GM08714 (cell line): Measurements from ENCODE around the gene RAB1B.
"Not testable (repeated sequence)": the region's sequence is repeated elsewhere in the genome, so short reads cannot be mapped to it uniquely, and the experiment has no call there.

Experiments
- H3K4me3 ChIP-seq: fragments of 200-500 bp; sonication (Bioruptor generic); 2 replicates; pipeline ENCODE4 v1.5.1; 2014; ENCODE audit warnings: mild to moderate bottlenecking, low read length, inconsistent platforms
- ZNF274 ChIP-seq: IDR thresholded peaks from 2 replicates; pipeline ENCODE4 v1.6.1; 2012; ENCODE audit warnings: mild to moderate bottlenecking, low read depth, low read length

RAB1B gene

DNA sequence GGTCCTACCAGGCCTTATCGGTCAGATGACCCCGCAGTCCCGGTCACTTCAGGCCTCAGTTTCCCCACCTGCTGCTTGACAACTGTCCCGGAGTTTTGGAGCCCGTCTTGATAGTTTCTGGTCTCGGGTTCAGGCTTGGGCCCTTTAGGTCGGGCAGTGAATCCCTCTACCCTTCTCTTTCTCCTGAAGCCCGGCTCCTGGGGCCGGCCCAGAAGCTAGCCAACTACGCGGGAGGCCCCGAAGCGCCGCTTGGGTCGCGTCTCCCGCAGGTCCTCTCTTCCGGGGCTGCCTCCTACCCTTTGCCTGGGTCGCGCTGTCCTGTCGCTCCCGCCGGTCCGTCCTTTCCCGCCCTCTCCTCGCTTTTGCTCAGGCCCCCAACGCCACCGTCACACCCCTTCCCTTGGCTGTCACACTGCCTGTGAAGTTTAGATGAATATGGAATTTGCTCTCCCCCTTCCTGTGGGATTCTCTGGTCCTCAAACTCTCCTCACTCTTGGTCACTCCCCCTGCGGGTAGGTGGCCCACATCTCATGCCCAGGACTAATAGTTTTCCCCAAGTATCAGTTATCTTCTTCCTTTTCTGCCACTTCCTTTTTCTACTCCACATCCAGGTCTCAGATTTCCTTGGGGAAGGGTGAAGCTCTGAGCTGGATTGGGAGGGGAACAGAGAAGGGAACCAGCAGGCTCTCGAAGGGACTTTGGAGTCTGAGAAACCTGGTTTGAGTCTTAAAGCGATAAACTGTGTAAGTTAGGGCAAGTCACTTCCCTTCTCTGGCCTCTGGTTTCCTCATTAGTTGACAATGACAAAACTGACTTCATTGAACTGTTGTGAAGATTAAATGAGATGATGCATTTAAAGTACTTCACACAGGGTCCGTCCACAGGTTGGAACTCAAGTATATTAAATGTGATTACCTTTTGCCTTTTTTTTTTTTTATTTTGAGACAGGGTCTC is 790 bp downstream of the RAB1B start:
- peak overlapping the region; percentile 98 for H3K4me3 ChIP-seq
- no peak for TF ChIP-seq ZNF274

DNA sequence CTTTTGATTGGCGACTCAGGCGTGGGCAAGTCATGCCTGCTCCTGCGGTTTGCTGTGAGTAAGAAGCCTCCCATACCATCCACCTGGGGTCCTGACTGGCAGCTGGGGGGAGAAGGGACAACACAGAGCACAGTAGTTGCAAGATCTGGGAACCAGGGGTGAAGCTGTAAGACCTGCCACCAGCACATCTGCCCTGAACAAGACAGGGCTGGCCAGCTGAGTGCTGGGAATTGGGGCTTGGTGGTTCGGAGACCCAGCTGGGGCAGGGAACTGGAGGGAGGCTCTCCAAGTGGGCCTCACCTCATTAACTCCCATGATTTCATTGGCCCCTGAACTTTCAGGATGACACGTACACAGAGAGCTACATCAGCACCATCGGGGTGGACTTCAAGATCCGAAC is 3.4 kb downstream of the RAB1B start:
- TF ChIP-seq ZNF274 = no peak
- no peak overlapping the region for H3K4me3 ChIP-seq

DNA sequence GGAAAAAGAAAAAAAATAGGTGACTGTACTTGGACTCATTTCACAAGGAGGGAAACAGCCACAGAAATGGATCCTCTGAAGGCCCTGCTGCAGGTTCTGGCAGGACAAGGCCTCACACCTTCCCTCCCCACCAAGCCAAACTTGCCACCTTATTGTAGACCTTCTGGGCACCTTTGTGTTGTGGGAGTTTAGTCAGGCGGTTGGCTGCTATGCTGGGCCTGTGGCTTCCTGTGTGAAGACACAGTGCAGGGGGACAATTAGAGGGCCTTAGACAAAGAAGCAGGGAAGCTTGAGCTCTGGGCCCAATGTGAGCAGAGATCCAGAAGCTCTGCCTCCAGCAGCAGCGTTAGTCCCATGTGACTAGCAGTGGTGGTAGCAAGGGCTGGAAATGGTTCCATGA is 4.2 kb downstream of the RAB1B start:
- H3K4me3 ChIP-seq = no peak overlapping the region
- TF ChIP-seq ZNF274 = no peak

DNA sequence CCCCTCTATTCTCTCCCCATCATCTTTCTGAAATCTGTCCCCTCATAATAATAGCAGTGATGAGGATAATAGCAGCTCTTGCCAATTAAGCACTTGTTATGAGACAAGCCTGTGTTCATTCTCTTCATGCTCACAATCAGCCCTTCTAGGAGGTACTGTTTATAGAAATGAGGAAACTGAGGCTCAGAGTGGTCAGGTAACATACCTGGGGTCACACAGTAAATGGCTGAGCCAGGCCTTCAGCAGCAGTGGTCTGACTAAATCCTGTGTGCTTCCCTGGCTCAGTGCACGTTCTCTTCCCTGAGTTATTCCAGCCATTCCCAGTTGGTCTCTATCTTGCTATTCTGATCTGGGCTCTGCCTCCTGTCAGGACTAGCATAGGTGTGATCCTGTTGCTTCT is 5.8 kb downstream of the RAB1B start:
- TF ChIP-seq ZNF274 = no peak
- no peak overlapping the region for H3K4me3 ChIP-seq

DNA sequence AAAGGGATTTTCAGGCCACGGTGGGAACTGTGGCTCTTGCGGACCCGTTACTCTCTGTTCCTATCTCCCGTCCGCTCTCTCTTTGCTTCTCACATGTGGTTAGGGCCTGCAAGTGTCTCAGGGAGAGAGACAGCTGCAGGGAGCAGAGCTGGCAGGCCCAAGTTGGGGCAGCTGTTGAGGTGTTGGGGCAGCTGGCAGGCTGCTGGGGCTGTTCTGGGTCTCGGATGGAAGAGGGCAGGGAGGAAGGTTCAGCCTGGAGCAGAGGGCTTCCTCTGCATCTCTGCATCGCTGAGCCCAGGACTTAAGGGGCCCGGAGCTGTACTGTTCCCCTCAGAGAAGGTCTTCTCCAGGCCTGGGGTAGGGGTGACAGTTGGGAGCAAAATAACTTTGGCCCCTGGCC is 7.0 kb downstream of the RAB1B start:
- TF ChIP-seq ZNF274 = no peak

DNA sequence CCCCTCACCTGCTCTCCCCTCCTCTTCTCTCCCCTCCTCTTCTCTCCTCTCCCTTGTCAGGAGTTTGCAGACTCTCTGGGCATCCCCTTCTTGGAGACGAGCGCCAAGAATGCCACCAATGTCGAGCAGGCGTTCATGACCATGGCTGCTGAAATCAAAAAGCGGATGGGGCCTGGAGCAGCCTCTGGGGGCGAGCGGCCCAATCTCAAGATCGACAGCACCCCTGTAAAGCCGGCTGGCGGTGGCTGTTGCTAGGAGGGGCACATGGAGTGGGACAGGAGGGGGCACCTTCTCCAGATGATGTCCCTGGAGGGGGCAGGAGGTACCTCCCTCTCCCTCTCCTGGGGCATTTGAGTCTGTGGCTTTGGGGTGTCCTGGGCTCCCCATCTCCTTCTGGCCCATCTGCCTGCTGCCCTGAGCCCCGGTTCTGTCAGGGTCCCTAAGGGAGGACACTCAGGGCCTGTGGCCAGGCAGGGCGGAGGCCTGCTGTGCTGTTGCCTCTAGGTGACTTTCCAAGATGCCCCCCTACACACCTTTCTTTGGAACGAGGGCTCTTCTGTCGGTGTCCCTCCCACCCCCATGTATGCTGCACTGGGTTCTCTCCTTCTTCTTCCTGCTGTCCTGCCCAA is 7.7 kb downstream of the RAB1B start:
- TF ChIP-seq ZNF274 = no peak
- no peak overlapping the region for H3K4me3 ChIP-seq

More for the DNA sequence above, 7.0 kb downstream of the RAB1B start:
- no peak overlapping the region for H3K4me3 ChIP-seq

DNA sequence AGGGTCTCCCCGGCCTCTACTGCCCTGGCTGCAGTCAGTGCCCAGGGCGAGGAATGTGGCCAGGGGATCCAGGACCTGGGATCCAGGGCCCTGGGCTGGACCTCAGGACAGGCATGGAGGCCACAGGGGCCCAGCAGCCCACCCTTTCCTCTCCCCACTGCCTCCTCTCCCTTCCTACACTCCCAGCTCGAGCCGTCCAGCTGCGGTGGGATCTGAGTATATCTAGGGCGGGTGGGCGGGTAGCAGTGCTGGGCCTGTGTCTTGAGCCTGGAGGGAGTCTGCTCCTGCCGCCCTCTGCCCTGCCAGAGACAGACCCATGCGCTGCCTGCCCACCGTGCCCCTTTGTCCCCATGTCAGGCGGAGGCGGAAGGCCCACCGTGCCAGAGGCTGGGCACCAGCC is 8.2 kb downstream of the RAB1B start:
- H3K4me3 ChIP-seq = not testable (repeated sequence)

GRCh38 chr11:66277064-66277463 is 8.6 kb downstream of the RAB1B start:
- not testable (repeated sequence) for H3K4me3 ChIP-seq

- H3K4me3 ChIP-seq = peak within 1 kb of the TSS; percentile 24; the same call in 1 of the 2 replicates
- TF ChIP-seq ZNF274 = no peak
Measured at GRCh38 chr11:66277471-66278362, 9.3 kb downstream of the RAB1B start, which contains the start of gene CNIH2. CNIH2 (plus strand) TSS chr11:66278175; CDS start chr11:66278457, 282 bp downstream.

GRCh38 chr11:66278363-66279091 is 10.1 kb downstream of the RAB1B start:
- TF ChIP-seq ZNF274 = no peak
- H3K4me3 ChIP-seq = no peak overlapping the region

DNA sequence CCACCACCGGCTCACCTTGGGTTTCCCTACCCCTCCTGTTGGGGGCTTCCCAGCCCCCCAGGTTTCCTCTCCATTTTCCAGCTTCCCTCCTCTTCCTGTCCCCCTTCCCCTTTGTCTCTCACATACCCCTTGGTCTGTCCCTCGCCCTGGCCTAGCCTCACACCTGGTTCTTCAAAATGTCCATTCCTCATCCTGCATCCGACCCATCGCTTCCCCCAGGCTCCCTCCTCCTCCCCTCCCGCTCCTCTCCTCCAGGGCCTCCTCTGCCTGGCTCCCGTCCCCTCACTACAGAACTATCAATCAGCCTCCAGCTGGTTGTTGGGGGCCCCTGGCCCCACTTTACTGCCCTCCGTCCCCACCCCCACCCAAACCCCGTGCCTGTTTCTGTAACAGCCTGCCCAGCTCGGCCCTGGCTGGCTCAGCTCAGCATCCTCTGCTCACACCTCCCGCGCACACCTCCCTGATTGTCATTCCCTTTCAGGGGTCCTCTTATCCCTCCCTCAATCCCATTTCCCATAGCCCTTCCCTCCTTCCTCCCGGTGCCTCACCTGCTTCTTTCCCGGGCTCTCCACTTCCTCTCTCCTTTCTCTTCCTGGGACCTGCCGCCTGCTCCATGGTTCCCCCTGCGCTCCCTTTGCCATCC is 10.8 kb downstream of the RAB1B start:
- H3K4me3 ChIP-seq = no peak overlapping the region
- no peak for TF ChIP-seq ZNF274

DNA sequence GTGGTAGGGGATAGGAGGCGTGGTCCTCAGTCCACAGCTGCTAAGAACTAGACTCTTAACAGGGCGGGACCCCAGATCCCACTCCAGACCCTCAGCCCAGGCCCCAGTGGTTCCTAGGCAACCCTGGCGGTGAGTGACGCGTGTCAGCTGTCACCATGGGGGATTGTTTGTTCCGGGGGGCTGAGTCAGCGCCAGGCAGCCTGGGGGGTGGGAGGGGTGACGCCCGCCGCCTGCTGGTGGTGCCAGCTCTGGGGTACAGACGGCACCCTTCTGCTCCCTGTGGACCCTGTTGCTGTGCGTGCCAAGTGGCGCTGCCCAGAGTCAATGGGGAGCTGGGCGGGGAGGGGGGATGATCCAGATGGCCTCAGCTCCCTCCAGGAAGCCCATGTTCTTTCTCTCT is 12.0 kb downstream of the RAB1B start:
- no peak overlapping the region for H3K4me3 ChIP-seq
- TF ChIP-seq ZNF274 = no peak

GRCh38 chr11:66281001-66281400 is 12.6 kb downstream of the RAB1B start:
- no peak for TF ChIP-seq ZNF274
- H3K4me3 ChIP-seq = no peak overlapping the region
